T-cell (primary cell): Measurements from ENCODE around the gene SELENOH. TPM values are rescaled to one million over a fixed set of nuclear protein-coding genes. Genes with fewer than 3 reads are reported as not detected.
"Not testable (repeated sequence)": the region's sequence is repeated elsewhere in the genome, so short reads cannot be mapped to it uniquely, and the experiment has no call there.

Experiments
- ATAC-seq, 4 experiments: fragments of 200-7000 bp in 3 of 4; fragments of 150-1000 bp in 1 of 4; cut with Tn5 transposase; replicated peaks in 1 of 4; 1 replicate in 3 of 4; 2 replicates in 1 of 4; pipeline ENCODE4 v1.10.0; 2021; ENCODE audit warnings: moderate library complexity in 3 of 4, mild to moderate bottlenecking in 2 of 4, moderate number of reproducible peaks in 1 of 4
- CTCF ChIA-PET, 2 donors: fragments of 300-600 bp; sonication (Branson Sonifier 250); formaldehyde crosslinking; loops; one replicate each; lab custom pipeline; 2022; ENCODE audit warnings: antibody characterized with exemption in 2 of 2; lab: Charles Lee
- POLR2A ChIA-PET, 2 donors: fragments of 300-600 bp; sonication (Branson Sonifier 250); formaldehyde crosslinking; loops; one replicate each; lab custom pipeline; 2022; ENCODE audit warnings: antibody characterized with exemption in 2 of 2; lab: Charles Lee
- DNase-seq, 35 experiments: peaks; one replicate each; pipeline versions ENCODE4 v3.0.0 to v3.0.0-alpha.2; 2013 to 2023
- H3K27ac ChIP-seq: one replicate; pipeline ENCODE4 v1.5.1; 2013; ENCODE audit warnings: low read length
- H3K27me3 ChIP-seq, 2 experiments: replicated peaks in 1 of 2; 1 replicate in 1 of 2; 2 replicates in 1 of 2; pipeline versions ENCODE4 v1.6.1 to v1.7.0; 2013; ENCODE audit warnings: low read length in 1 of 2, mixed read lengths in 1 of 2; ENCODE audit not compliant: control insufficient read depth in 2 of 2, insufficient read depth in 2 of 2; ENCODE audit errors: extremely low read depth in 1 of 2
- H3K36me3 ChIP-seq, 2 donors: 1 replicate in 1 of 2; 2 replicates in 1 of 2; pipeline versions ENCODE4 v1.6.1 to v1.7.0; 2013; ENCODE audit warnings: low read length in 1 of 2; ENCODE audit not compliant: control insufficient read depth in 2 of 2, insufficient read depth in 1 of 2; ENCODE audit errors: extremely low read depth in 1 of 2
- H3K4me1 ChIP-seq, 2 experiments: 1 replicate in 1 of 2; 2 replicates in 1 of 2; pipeline versions ENCODE4 v1.6.1 to v1.7.0; 2013; ENCODE audit warnings: low read length in 2 of 2, mixed read lengths in 1 of 2; ENCODE audit not compliant: insufficient read depth in 2 of 2, control insufficient read depth in 1 of 2; ENCODE audit errors: extremely low read depth in 1 of 2
- H3K4me3 ChIP-seq, 2 donors: 1 replicate in 1 of 2; 2 replicates in 1 of 2; pipeline versions ENCODE4 v1.5.1 to v1.7.0; 2013; ENCODE audit warnings: mild to moderate bottlenecking in 2 of 2, low read length in 1 of 2, moderate library complexity in 1 of 2; ENCODE audit not compliant: control insufficient read depth in 1 of 2; ENCODE audit errors: extremely low read depth in 1 of 2
- H3K9me3 ChIP-seq: 2 replicates; pipeline ENCODE4 v1.7.0; 2013
- H3K27ac Mint-ChIP-seq, 2 donors: one replicate each; pipeline ENCODE4 v1.8.0; 2020 to 2021; ENCODE audit warnings: mild to moderate bottlenecking in 2 of 2, mixed read lengths in 2 of 2
- H3K27me3 Mint-ChIP-seq, 2 donors: one replicate each; pipeline ENCODE4 v1.8.0; 2021 to 2022; ENCODE audit warnings: mixed read lengths in 2 of 2
- H3K36me3 Mint-ChIP-seq: one replicate; pipeline ENCODE4 v1.8.0; 2021; ENCODE audit warnings: mixed read lengths
- H3K4me1 Mint-ChIP-seq, 3 donors: one replicate each; pipeline ENCODE4 v1.8.0; 2020 to 2022; ENCODE audit warnings: mixed read lengths in 3 of 3, mild to moderate bottlenecking in 1 of 3
- H3K4me3 Mint-ChIP-seq, 3 donors: one replicate each; pipeline ENCODE4 v1.8.0; 2020 to 2022; ENCODE audit warnings: mild to moderate bottlenecking in 3 of 3, mixed read lengths in 3 of 3, moderate library complexity in 3 of 3
- H3K9me3 Mint-ChIP-seq, 3 donors: one replicate each; pipeline ENCODE4 v1.8.0; 2020 to 2022; ENCODE audit warnings: mixed read lengths in 3 of 3
- WGBS: methylation state at CpG from one replicate; pipeline ENCODE4 v1.1.5; 2013; ENCODE audit warnings: missing lambda C conversion rate; ENCODE audit not compliant: insufficient coverage; 5-methylcytosine and 5-hydroxymethylcytosine counted together
- total RNA-seq, 35 experiments: library from RNA in 6 of 35; stranded (reverse) in 6 of 35; fragments of 120-200 nt in 1 of 35; gene quantifications; one replicate each; pipeline versions ENCODE4 v1.2.1 to v1.2.4 and lab custom pipeline; 2013 to 2026

SELENOH gene
- total RNA-seq, 5 donors from 2014 or later (not counting 1 experiment from before 2014, with no cell fraction given) = 88.5 to 155 (median 113) TPM

- H3K4me1 ChIP-seq, H3K9me3 ChIP-seq, H3K4me3 ChIP-seq, H3K27me3 Mint-ChIP-seq, H3K27ac ChIP-seq, H3K27me3 ChIP-seq, ATAC-seq, H3K4me3 Mint-ChIP-seq, H3K9me3 Mint-ChIP-seq, CTCF ChIA-PET, DNase-seq: not testable (repeated sequence)
- WGBS = no CpG with 5 or more reads among the region's 8 CpGs
- Mint-ChIP-seq H3K36me3 (peaks cover 26% of the 10 kb centered on the region), H3K4me1 (peaks cover 13 to 18% (median 13%) of the 10 kb centered on the region in 3 donors), H3K27ac (peak overlapping the region in 1 of 2 donors; percentile 58)
- peaks cover 8 to 32% of the 10 kb centered on the region in 2 donors for H3K36me3 ChIP-seq
- POLR2A ChIA-PET = interaction anchor here in 1 of 2 donors (1.7 kb wide), 1 partner anchor 9 kb away, joined by 7 read pairs; no protein-coding TSS in a partner anchor
Observed at GRCh38 chr11:57705432-57705831, 35.9 kb upstream of the SELENOH start.

GRCh38 chr11:57709802-57710367 lies 31.4 kb upstream of the SELENOH start:
- POLR2A ChIA-PET = interaction anchor here (0.5 to 0.7 kb wide), 3 partner anchors 12 to 181 kb away, joined by 3 to 8 read pairs (median 3); partner anchors contain the start of gene UBE2L6 (in 1 of the 2)
- Mint-ChIP-seq H3K27ac (peak overlapping the region in 1 of 2 donors; percentile 16), H3K4me3 (peak overlapping the region in 1 of 3 donors; percentile 38), H3K27me3 (no peaks in the 10 kb centered on the region), H3K4me1 (peaks cover 47 to 50% (median 49%) of the 10 kb centered on the region in 3 donors), H3K9me3 (no peaks in the 10 kb centered on the region), H3K36me3 (peaks cover 13% of the 10 kb centered on the region)
- ATAC-seq (no peak), DNase-seq (no peak)
- Histone ChIP-seq H3K27ac (no peak overlapping the region), H3K4me1 (peaks cover 19 to 28% of the 10 kb centered on the region in 2 experiments), H3K36me3 (peaks cover 0 to 2% of the 10 kb centered on the region in 2 donors), H3K27me3 (no peaks in the 10 kb centered on the region), H3K9me3 (no peaks in the 10 kb centered on the region), H3K4me3 (no peak overlapping the region)
- WGBS = 95% methylated on average over 3 of the region's 5 CpGs
- CTCF ChIA-PET = interaction anchor here (0.8 to 2.9 kb wide), 2 partner anchors 36 to 91 kb away, joined by 6 to 29 read pairs; no protein-coding TSS in a partner anchor

GRCh38 chr11:57711414-57712255 lies 29.7 kb upstream of the SELENOH start, which contains the start of gene MED19:
TSS of gene MED19 (minus strand) at chr11:57712215. CDS start at chr11:57712179, 36 bp downstream.
- Histone ChIP-seq H3K27ac (peak within 1 kb of the TSS; percentile 77), H3K4me1 (peaks cover 19 to 32% of the 10 kb centered on the region in 2 experiments), H3K4me3 (peak within 1 kb of the TSS; percentile 90 to 94), H3K9me3 (no peaks in the 10 kb centered on the region), H3K27me3 (no peaks in the 10 kb centered on the region), H3K36me3 (no peaks in the 10 kb centered on the region)
- POLR2A ChIA-PET = interaction anchor here (0.6 to 1.0 kb wide), 9 partner anchors 12 to 808 kb away, joined by 3 to 9 read pairs (median 4); partner anchors contain the start of gene SELENOH (in 2 of the 2)
- H3K27me3 Mint-ChIP-seq = no peaks in the 10 kb centered on the region
- no peaks in the 10 kb centered on the region for H3K9me3 Mint-ChIP-seq
- H3K4me1 Mint-ChIP-seq = peaks cover 47 to 50% (median 49%) of the 10 kb centered on the region in 3 donors
- H3K4me3 Mint-ChIP-seq = peak within 1 kb of the TSS; percentile 89 to 97 (median 95)
- peak; percentile 54 to 86 (median 65) for DNase-seq
- ATAC-seq = peak; percentile 39 to 52 (median 42)
- peaks cover 11% of the 10 kb centered on the region for H3K36me3 Mint-ChIP-seq
- 12% methylated on average over 44 of the region's 51 CpGs for WGBS
- CTCF ChIA-PET = interaction anchor here in 1 of 2 donors (0.6 to 2.9 kb wide), 10 partner anchors 33 to 1920 kb away, joined by 4 to 29 read pairs (median 4); partner anchors contain the start of gene OSBP
- peak within 1 kb of the TSS; percentile 89 to 90 for H3K27ac Mint-ChIP-seq

- Mint-ChIP-seq H3K4me3 (peak within 1 kb of the TSS; percentile 89 to 97 (median 95)), H3K4me1 (peaks cover 47 to 50% (median 49%) of the 10 kb centered on the region in 3 donors), H3K9me3 (no peaks in the 10 kb centered on the region), H3K27me3 (no peaks in the 10 kb centered on the region), H3K27ac (peak within 1 kb of the TSS; percentile 89 to 90), H3K36me3 (peaks cover 11% of the 10 kb centered on the region)
- Histone ChIP-seq H3K36me3 (no peaks in the 10 kb centered on the region), H3K27me3 (no peaks in the 10 kb centered on the region), H3K4me1 (peaks cover 19 to 32% of the 10 kb centered on the region in 2 experiments), H3K27ac (peak within 1 kb of the TSS; percentile 77), H3K4me3 (peak within 1 kb of the TSS; percentile 90 to 94), H3K9me3 (no peaks in the 10 kb centered on the region)
- ChIA-PET CTCF (interaction anchor here in 1 of 2 donors (0.6 to 2.9 kb wide), 10 partner anchors 32 to 1919 kb away, joined by 4 to 29 read pairs (median 4); partner anchors contain the start of gene OSBP), POLR2A (interaction anchor here (0.6 to 1.0 kb wide), 8 partner anchors 11 to 808 kb away, joined by 3 to 9 read pairs (median 4); partner anchors contain the start of gene SELENOH (in 1 of the 2))
- under 1% methylated on average over 39 of the region's 53 CpGs for WGBS
- DNase-seq (peak; percentile 70 to 96 (median 88)), ATAC-seq (peak; percentile 91 to 92 (median 91))
Observed at GRCh38 chr11:57712256-57713150, 28.8 kb upstream of the SELENOH start, which contains the start of gene TMX2. TSS of gene TMX2 (plus strand) at chr11:57712593. CDS start at chr11:57712619, 26 bp downstream.

DNA sequence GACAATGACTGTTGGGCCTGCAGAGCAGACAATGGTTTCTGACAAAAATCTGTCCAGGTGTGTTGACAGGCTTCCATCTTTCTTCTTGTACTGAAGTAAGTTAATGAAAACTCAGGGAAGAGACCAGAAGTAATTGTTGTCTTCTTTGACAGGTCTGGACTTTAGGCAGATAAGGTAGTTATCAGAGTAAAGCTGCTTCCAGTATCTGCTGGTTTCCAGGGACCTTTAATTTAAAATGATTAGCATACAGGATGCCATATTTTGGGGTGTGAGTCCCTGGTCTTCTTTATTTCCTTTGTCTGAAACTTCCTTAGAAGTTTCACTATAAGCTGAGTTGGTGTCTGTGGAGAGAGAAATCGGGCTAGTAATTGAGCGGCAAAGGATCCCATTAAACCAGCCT lies 27.5 kb upstream of the SELENOH start:
- H3K4me3 ChIP-seq = no peak overlapping the region
- Mint-ChIP-seq H3K4me1 (peaks cover 41 to 46% (median 45%) of the 10 kb centered on the region in 3 donors), H3K27me3 (no peaks in the 10 kb centered on the region)

More for the DNA sequence above, 27.5 kb upstream of the SELENOH start:
- CTCF ChIA-PET = interaction anchor here (0.9 to 2.2 kb wide), 5 partner anchors 11 to 256 kb away, joined by 3 to 11 read pairs (median 3); partner anchors contain the start of gene UBE2L6 (in 1 of the 2)
- no peak for ATAC-seq
- H3K36me3 ChIP-seq = no peaks in the 10 kb centered on the region
- no peak overlapping the region for H3K27ac ChIP-seq
- no CpG with 5 or more reads among the region's 2 CpGs for WGBS
- peak overlapping the region; percentile 4 to 89 for H3K27ac Mint-ChIP-seq
- H3K36me3 Mint-ChIP-seq = peaks cover 8% of the 10 kb centered on the region
- no peaks in the 10 kb centered on the region for H3K27me3 ChIP-seq
- DNase-seq = no peak
- peaks cover 19 to 32% of the 10 kb centered on the region in 2 experiments for H3K4me1 ChIP-seq
- peak overlapping the region; percentile 89 to 97 (median 95) for H3K4me3 Mint-ChIP-seq
- H3K9me3 ChIP-seq = no peaks in the 10 kb centered on the region
- H3K9me3 Mint-ChIP-seq = no peaks in the 10 kb centered on the region
- POLR2A ChIA-PET = interaction anchor here (0.6 to 0.9 kb wide), 3 partner anchors 8 to 256 kb away, joined by 3 to 7 read pairs (median 3); no protein-coding TSS in a partner anchor
